ENCODE data around the gene LAS1L. TPM values are rescaled to one million over a fixed set of nuclear protein-coding genes. Genes with fewer than 3 reads are reported as not detected.

LAS1L gene
- total and polyA plus RNA-seq, 9 of the 15 experiments (the other 6 are each of a cell fraction or from before 2014, with no cell fraction given) = 43.3 to 119 (median 86.4) TPM

DNA sequence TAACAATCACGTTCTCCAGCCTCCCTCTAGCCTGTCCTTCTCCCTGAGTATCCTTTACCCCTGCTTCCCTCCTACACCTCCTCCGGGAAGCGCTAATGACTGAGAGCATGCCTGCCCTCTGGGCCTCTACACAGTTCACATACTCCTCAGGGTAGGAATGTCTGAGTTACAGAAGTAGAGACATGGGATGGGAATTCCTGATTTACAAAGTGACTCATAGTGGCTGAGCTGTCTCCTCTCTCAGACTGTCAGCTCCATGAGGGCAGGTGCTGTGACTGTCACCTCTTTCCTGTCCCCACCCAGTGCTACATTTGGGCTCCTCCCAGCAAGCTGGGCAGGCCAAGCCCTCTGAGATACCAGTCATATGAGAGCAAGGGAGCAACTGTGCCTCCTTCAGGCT is 2.6 kb downstream of the LAS1L start:
- Histone ChIP-seq H3K4me1 (replicated peaks in 1 of 2; ENCODE audit: control insufficient read depth in 2 of 2, insufficient read depth in 2 of 2, low read length in 2 of 2) (peaks cover 0 to 7% of the 10 kb centered on the region in 2 experiments; a peak in 2 of 5 replicates), H3K4me3 (no peak overlapping the region), H3K9ac (ENCODE audit: insufficient read depth in 1 of 2, low read depth in 2 of 2, low read length in 2 of 2) (no peak overlapping the region), H3K4me2 (ENCODE audit: insufficient read depth, low read length) (no peak overlapping the region), H4K20me1 (replicated peaks; ENCODE audit: control insufficient read depth, insufficient read depth, low read length) (no peaks in the 10 kb centered on the region; the same call in 1 of the 2 replicates), H3K9me3 (replicated peaks; ENCODE audit: control insufficient read depth, insufficient read depth, low read depth, low read length) (no peaks in the 10 kb centered on the region), H3K79me2 (ENCODE audit: control insufficient read depth, insufficient read depth, low read length) (peaks cover 29% of the 10 kb centered on the region), H2AFZ (ENCODE audit: low read depth, low read length) (no peak overlapping the region), H3K9me1 (ENCODE audit: control insufficient read depth, insufficient read depth, low read length) (no peaks in the 10 kb centered on the region), H3K36me3 (ENCODE audit: control insufficient read depth, insufficient read depth, low read length) (peaks cover 56% of the 10 kb centered on the region), H3K27ac (ENCODE audit: extremely low read depth, low read depth, low read length) (no peak overlapping the region), H3K27me3 (ENCODE audit: control insufficient read depth in 2 of 2, insufficient read depth in 2 of 2, low read length in 2 of 2) (no peaks in the 10 kb centered on the region)
- no peak for FAIRE-seq
- POLR2A ChIA-PET = no interaction called here
- DNase-seq (ENCODE audit: extremely low read depth in 1 of 4, low spot score in 3 of 4) = no peak
- TF ChIP-seq ZFPM2 (CRISPR knock-in tag; IDR thresholded peaks at IDR 0.05) (no peak), CBFA2T2 (conservative IDR thresholded peaks at IDR 0.05) (no peak), CREM (IDR thresholded peaks at IDR 0.05; ENCODE audit: low read depth) (no peak), GABPB1 (CRISPR knock-in tag; IDR thresholded peaks at IDR 0.05) (no peak), YBX1 (IDR thresholded peaks at IDR 0.05) (no peak), TEAD4 (IDR thresholded peaks at IDR 0.05; ENCODE audit: low read length) (no peak), TEAD4 (CRISPR knock-in tag; IDR thresholded peaks at IDR 0.05; ENCODE audit: borderline replicate concordance) (no peak), JUNB (CRISPR knock-in tag; conservative IDR thresholded peaks at IDR 0.05) (no peak), NFATC3 (IDR thresholded peaks at IDR 0.05) (no peak), CREB1 (IDR thresholded peaks at IDR 0.05) (no peak), CREB1 (CRISPR knock-in tag; IDR thresholded peaks at IDR 0.05) (no peak), ZFP36 (IDR thresholded peaks at IDR 0.05; ENCODE audit: low read depth, low read length, partially characterized antibody) (no peak), GATAD2A (IDR thresholded peaks at IDR 0.05) (no peak)
- TF ChIP-seq, protein P1, sequence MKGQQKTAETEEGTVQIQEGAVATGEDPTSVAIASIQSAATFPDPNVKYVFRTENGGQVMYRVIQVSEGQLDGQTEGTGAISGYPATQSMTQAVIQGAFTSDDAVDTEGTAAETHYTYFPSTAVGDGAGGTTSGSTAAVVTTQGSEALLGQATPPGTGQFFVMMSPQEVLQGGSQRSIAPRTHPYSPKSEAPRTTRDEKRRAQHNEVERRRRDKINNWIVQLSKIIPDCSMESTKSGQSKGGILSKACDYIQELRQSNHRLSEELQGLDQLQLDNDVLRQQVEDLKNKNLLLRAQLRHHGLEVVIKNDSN (CRISPR knock-in tag; IDR thresholded peaks at IDR 0.05) = no peak
- TF ChIP-seq, protein P2, sequence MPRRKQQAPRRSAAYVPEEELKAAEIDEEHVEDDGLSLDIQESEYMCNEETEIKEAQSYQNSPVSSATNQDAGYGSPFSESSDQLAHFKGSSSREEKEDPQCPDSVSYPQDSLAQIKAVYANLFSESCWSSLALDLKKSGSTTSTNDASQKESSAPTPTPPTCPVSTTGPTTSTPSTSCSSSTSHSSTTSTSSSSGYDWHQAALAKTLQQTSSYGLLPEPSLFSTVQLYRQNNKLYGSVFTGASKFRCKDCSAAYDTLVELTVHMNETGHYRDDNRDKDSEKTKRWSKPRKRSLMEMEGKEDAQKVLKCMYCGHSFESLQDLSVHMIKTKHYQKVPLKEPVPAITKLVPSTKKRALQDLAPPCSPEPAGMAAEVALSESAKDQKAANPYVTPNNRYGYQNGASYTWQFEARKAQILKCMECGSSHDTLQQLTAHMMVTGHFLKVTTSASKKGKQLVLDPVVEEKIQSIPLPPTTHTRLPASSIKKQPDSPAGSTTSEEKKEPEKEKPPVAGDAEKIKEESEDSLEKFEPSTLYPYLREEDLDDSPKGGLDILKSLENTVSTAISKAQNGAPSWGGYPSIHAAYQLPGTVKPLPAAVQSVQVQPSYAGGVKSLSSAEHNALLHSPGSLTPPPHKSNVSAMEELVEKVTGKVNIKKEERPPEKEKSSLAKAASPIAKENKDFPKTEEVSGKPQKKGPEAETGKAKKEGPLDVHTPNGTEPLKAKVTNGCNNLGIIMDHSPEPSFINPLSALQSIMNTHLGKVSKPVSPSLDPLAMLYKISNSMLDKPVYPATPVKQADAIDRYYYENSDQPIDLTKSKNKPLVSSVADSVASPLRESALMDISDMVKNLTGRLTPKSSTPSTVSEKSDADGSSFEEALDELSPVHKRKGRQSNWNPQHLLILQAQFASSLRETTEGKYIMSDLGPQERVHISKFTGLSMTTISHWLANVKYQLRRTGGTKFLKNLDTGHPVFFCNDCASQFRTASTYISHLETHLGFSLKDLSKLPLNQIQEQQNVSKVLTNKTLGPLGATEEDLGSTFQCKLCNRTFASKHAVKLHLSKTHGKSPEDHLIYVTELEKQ (CRISPR knock-in tag; IDR thresholded peaks at IDR 0.05) = no peak
- TF ChIP-seq, protein P3, sequence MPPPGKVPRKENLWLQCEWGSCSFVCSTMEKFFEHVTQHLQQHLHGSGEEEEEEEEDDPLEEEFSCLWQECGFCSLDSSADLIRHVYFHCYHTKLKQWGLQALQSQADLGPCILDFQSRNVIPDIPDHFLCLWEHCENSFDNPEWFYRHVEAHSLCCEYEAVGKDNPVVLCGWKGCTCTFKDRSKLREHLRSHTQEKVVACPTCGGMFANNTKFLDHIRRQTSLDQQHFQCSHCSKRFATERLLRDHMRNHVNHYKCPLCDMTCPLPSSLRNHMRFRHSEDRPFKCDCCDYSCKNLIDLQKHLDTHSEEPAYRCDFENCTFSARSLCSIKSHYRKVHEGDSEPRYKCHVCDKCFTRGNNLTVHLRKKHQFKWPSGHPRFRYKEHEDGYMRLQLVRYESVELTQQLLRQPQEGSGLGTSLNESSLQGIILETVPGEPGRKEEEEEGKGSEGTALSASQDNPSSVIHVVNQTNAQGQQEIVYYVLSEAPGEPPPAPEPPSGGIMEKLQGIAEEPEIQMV (tag; conservative IDR thresholded peaks at IDR 0.05; ENCODE audit: low read depth) = no peak
- intact Hi-C loops (cut with micrococcal nuclease) (no loop called here), in situ Hi-C loops (cut with MboI) (no loop called here)
- CTCF ChIA-PET (ENCODE audit: low intra/inter-chr PET ratio) = no interaction called here
- no peak for ATAC-seq
- WGBS (ENCODE audit: insufficient coverage, low coverage, missing lambda C conversion rate) = 93% methylated on average over 3 of the region's 3 CpGs
- BruUV-seq (replicated peaks) = no TSS peak
